ENCODE data around the gene TGIF1.

Gene TGIF1

GRCh38 chr18:3498698-3499471 is 48.9 kb downstream of the TGIF1 start:
- Histone ChIP-seq H3K36me3 (ENCODE audit: control insufficient read depth in 1 of 2, insufficient read depth in 2 of 2, low read depth in 1 of 2, low read length in 2 of 2) (no peaks in the 10 kb centered on the region), H3K14ac (ENCODE audit: low read length in 2 of 2) (peak overlapping the region in 1 of 2 experiments; percentile 55), H2BK15ac (ENCODE audit: low read depth, poor library complexity, severe bottlenecking) (peak overlapping the region; percentile 80), H3K4ac (ENCODE audit: low read depth in 1 of 2, low read length in 2 of 2) (peak overlapping the region in 1 of 2 experiments; percentile 71), H3K9me3 (ENCODE audit: control insufficient read depth, low read length) (no peaks in the 10 kb centered on the region), H3K9ac (ENCODE audit: low read length) (peak overlapping the region; percentile 75), H2BK5ac (ENCODE audit: low read depth, low read length, poor library complexity, severe bottlenecking) (no peak overlapping the region), H2AK5ac (ENCODE audit: low read length, severe bottlenecking) (no peak overlapping the region), H3K4me1 (ENCODE audit: control insufficient read depth, insufficient read depth, low read depth, low read length) (peaks cover 9% of the 10 kb centered on the region), H2BK12ac (ENCODE audit: low read length in 2 of 2) (no peak overlapping the region), H3K4me3 (ENCODE audit: insufficient read depth in 1 of 2, low read depth in 1 of 2, low read length in 2 of 2) (peak overlapping the region; percentile 56 to 68), H3K27me3 (ENCODE audit: control insufficient read depth in 1 of 2, insufficient read depth in 1 of 2, low read length in 2 of 2) (peaks cover 0 to 4% of the 10 kb centered on the region in 2 experiments), H4K91ac (ENCODE audit: low read length) (no peak overlapping the region), H3K79me1 (replicated peaks; ENCODE audit: low read length, poor library complexity, severe bottlenecking) (no peaks in the 10 kb centered on the region), H3K4me2 (ENCODE audit: low read length, poor library complexity, severe bottlenecking) (peak overlapping the region; percentile 86), H3K23ac (ENCODE audit: low read length in 2 of 2) (no peak overlapping the region), H3K18ac (ENCODE audit: low read depth in 1 of 2, low read length in 2 of 2) (no peak overlapping the region), H4K8ac (ENCODE audit: low read length) (peak overlapping the region; percentile 95), H2AFZ (ENCODE audit: low read depth, low read length) (peak overlapping the region; percentile 68), H2BK120ac (ENCODE audit: low read depth, low read length) (no peak overlapping the region), H3K27ac (ENCODE audit: low read length, poor library complexity, severe bottlenecking) (no peak overlapping the region)
- peak; percentile 49 for DNase-seq
- 18% methylated on average over 35 of the region's 58 CpGs for WGBS

- Histone ChIP-seq H4K8ac (ENCODE audit: low read length) (no peak overlapping the region), H3K4me3 (ENCODE audit: insufficient read depth in 1 of 2, low read depth in 1 of 2, low read length in 2 of 2) (peak overlapping the region in 1 of 2 experiments; percentile 68), H3K79me1 (replicated peaks; ENCODE audit: low read length, poor library complexity, severe bottlenecking) (no peaks in the 10 kb centered on the region), H2AFZ (ENCODE audit: low read depth, low read length) (peak overlapping the region; percentile 10), H3K4me2 (ENCODE audit: low read length, poor library complexity, severe bottlenecking) (peak overlapping the region; percentile 86), H2BK5ac (ENCODE audit: low read depth, low read length, poor library complexity, severe bottlenecking) (no peak overlapping the region), H3K36me3 (ENCODE audit: control insufficient read depth in 1 of 2, insufficient read depth in 2 of 2, low read depth in 1 of 2, low read length in 2 of 2) (no peaks in the 10 kb centered on the region), H4K91ac (ENCODE audit: low read length) (no peak overlapping the region), H3K18ac (ENCODE audit: low read depth in 1 of 2, low read length in 2 of 2) (no peak overlapping the region), H3K23ac (ENCODE audit: low read length in 2 of 2) (no peak overlapping the region), H3K27ac (ENCODE audit: low read length, poor library complexity, severe bottlenecking) (no peak overlapping the region), H3K4ac (ENCODE audit: low read depth in 1 of 2, low read length in 2 of 2) (no peak overlapping the region), H2BK15ac (ENCODE audit: low read depth, poor library complexity, severe bottlenecking) (no peak overlapping the region), H3K14ac (ENCODE audit: low read length in 2 of 2) (no peak overlapping the region), H2BK12ac (ENCODE audit: low read length in 2 of 2) (no peak overlapping the region), H3K27me3 (ENCODE audit: control insufficient read depth in 1 of 2, insufficient read depth in 1 of 2, low read length in 2 of 2) (peaks cover 0 to 4% of the 10 kb centered on the region in 2 experiments), H3K9ac (ENCODE audit: low read length) (peak overlapping the region; percentile 75), H3K9me3 (ENCODE audit: control insufficient read depth, low read length) (no peaks in the 10 kb centered on the region), H2AK5ac (ENCODE audit: low read length, severe bottlenecking) (no peak overlapping the region), H2BK120ac (ENCODE audit: low read depth, low read length) (no peak overlapping the region), H3K4me1 (ENCODE audit: control insufficient read depth, insufficient read depth, low read depth, low read length) (peaks cover 9% of the 10 kb centered on the region)
- 14% methylated on average over 5 of the region's 10 CpGs for WGBS
- peak; percentile 24 for DNase-seq
Measured at GRCh38 chr18:3499501-3499900, 49.5 kb downstream of the TGIF1 start.

GRCh38 chr18:3500016-3500415 is 50.0 kb downstream of the TGIF1 start:
- H2BK120ac ChIP-seq (ENCODE audit: low read depth, low read length): no peak overlapping the region
- H3K79me1 ChIP-seq (replicated peaks; ENCODE audit: low read length, poor library complexity, severe bottlenecking): no peaks in the 10 kb centered on the region
- no peak overlapping the region for H3K9ac ChIP-seq (ENCODE audit: low read length)
- H3K27ac ChIP-seq (ENCODE audit: low read length, poor library complexity, severe bottlenecking): no peak overlapping the region
- no peak for DNase-seq
- no peak overlapping the region for H3K23ac ChIP-seq (ENCODE audit: low read length in 2 of 2)
- no peak overlapping the region for H2BK5ac ChIP-seq (ENCODE audit: low read depth, low read length, poor library complexity, severe bottlenecking)
- no peak overlapping the region for H2BK15ac ChIP-seq (ENCODE audit: low read depth, poor library complexity, severe bottlenecking)
- H3K4ac ChIP-seq (ENCODE audit: low read depth in 1 of 2, low read length in 2 of 2): no peak overlapping the region
- no peak overlapping the region for H4K8ac ChIP-seq (ENCODE audit: low read length)
- H3K4me3 ChIP-seq (ENCODE audit: insufficient read depth in 1 of 2, low read depth in 1 of 2, low read length in 2 of 2): no peak overlapping the region
- peak overlapping the region; percentile 10 for H2AFZ ChIP-seq (ENCODE audit: low read depth, low read length)
- WGBS: 75% methylated on average over 4 of the region's 5 CpGs
- no peak overlapping the region for H3K4me2 ChIP-seq (ENCODE audit: low read length, poor library complexity, severe bottlenecking)
- H3K36me3 ChIP-seq (ENCODE audit: control insufficient read depth in 1 of 2, insufficient read depth in 2 of 2, low read depth in 1 of 2, low read length in 2 of 2): no peaks in the 10 kb centered on the region
- H2AK5ac ChIP-seq (ENCODE audit: low read length, severe bottlenecking): no peak overlapping the region
- peaks cover 0 to 4% of the 10 kb centered on the region in 2 experiments for H3K27me3 ChIP-seq (ENCODE audit: control insufficient read depth in 1 of 2, insufficient read depth in 1 of 2, low read length in 2 of 2)
- H3K14ac ChIP-seq (ENCODE audit: low read length in 2 of 2): no peak overlapping the region
- H3K9me3 ChIP-seq (ENCODE audit: control insufficient read depth, low read length): no peaks in the 10 kb centered on the region
- H3K18ac ChIP-seq (ENCODE audit: low read depth in 1 of 2, low read length in 2 of 2): no peak overlapping the region
- H2BK12ac ChIP-seq (ENCODE audit: low read length in 2 of 2): no peak overlapping the region
- H3K4me1 ChIP-seq (ENCODE audit: control insufficient read depth, insufficient read depth, low read depth, low read length): peaks cover 9% of the 10 kb centered on the region
- no peak overlapping the region for H4K91ac ChIP-seq (ENCODE audit: low read length)

- H2AK5ac ChIP-seq (ENCODE audit: low read length, severe bottlenecking): no peak overlapping the region
- no peak overlapping the region for H2BK120ac ChIP-seq (ENCODE audit: low read depth, low read length)
- no peak overlapping the region for H3K23ac ChIP-seq (ENCODE audit: low read length in 2 of 2)
- no peak overlapping the region for H3K4ac ChIP-seq (ENCODE audit: low read depth in 1 of 2, low read length in 2 of 2)
- H4K91ac ChIP-seq (ENCODE audit: low read length): no peak overlapping the region
- no peak overlapping the region for H3K18ac ChIP-seq (ENCODE audit: low read depth in 1 of 2, low read length in 2 of 2)
- no peak overlapping the region for H2BK15ac ChIP-seq (ENCODE audit: low read depth, poor library complexity, severe bottlenecking)
- H3K4me3 ChIP-seq (ENCODE audit: insufficient read depth in 1 of 2, low read depth in 1 of 2, low read length in 2 of 2): no peak overlapping the region
- H3K79me1 ChIP-seq (replicated peaks; ENCODE audit: low read length, poor library complexity, severe bottlenecking): no peaks in the 10 kb centered on the region
- no peak overlapping the region for H2AFZ ChIP-seq (ENCODE audit: low read depth, low read length)
- H3K9ac ChIP-seq (ENCODE audit: low read length): no peak overlapping the region
- H3K4me1 ChIP-seq (ENCODE audit: control insufficient read depth, insufficient read depth, low read depth, low read length): peaks cover 9% of the 10 kb centered on the region
- no peaks in the 10 kb centered on the region for H3K9me3 ChIP-seq (ENCODE audit: control insufficient read depth, low read length)
- WGBS: 100% methylated on average over 1 of the region's 4 CpGs
- H3K27ac ChIP-seq (ENCODE audit: low read length, poor library complexity, severe bottlenecking): no peak overlapping the region
- H3K36me3 ChIP-seq (ENCODE audit: control insufficient read depth in 1 of 2, insufficient read depth in 2 of 2, low read depth in 1 of 2, low read length in 2 of 2): no peaks in the 10 kb centered on the region
- H2BK5ac ChIP-seq (ENCODE audit: low read depth, low read length, poor library complexity, severe bottlenecking): no peak overlapping the region
- no peak overlapping the region for H4K8ac ChIP-seq (ENCODE audit: low read length)
- H3K27me3 ChIP-seq (ENCODE audit: control insufficient read depth in 1 of 2, insufficient read depth in 1 of 2, low read length in 2 of 2): peaks cover 0 to 4% of the 10 kb centered on the region in 2 experiments
- H3K4me2 ChIP-seq (ENCODE audit: low read length, poor library complexity, severe bottlenecking): no peak overlapping the region
- no peak overlapping the region for H3K14ac ChIP-seq (ENCODE audit: low read length in 2 of 2)
- DNase-seq: no peak
- H2BK12ac ChIP-seq (ENCODE audit: low read length in 2 of 2): no peak overlapping the region
Measured at GRCh38 chr18:3502650-3503049, 52.7 kb downstream of the TGIF1 start.
